HCT116 (cell line): ENCODE measurements around the gene MADCAM1. TPM values are rescaled to one million over a fixed set of nuclear protein-coding genes. Genes with fewer than 3 reads are reported as not detected.

Experiments
- ATAC-seq: fragments of 200-7000 bp; cut with Tn5 transposase; 2 replicates; pipeline ENCODE4 v1.9.1; 2020; ENCODE audit warnings: mild to moderate bottlenecking, moderate library complexity
- BruUV-seq: library from RNA; stranded (reverse); fragments of 400-500 nt; replicated peaks from 2 replicates; lab custom pipeline; 2021; lab: Mats Ljungman, UMichigan
- CTCF ChIA-PET: fragments of 300-600 bp; sonication (Branson Sonifier 250); formaldehyde crosslinking; loops from one replicate; lab custom pipeline; 2021; ENCODE audit warnings: antibody characterized with exemption; lab: Charles Lee
- POLR2A ChIA-PET: fragments of 300-600, 350-600 bp; sonication (Branson Sonifier 250); formaldehyde crosslinking; loops from one replicate; lab custom pipeline; 2021; ENCODE audit warnings: antibody characterized with exemption; lab: Charles Lee
- RAD21 ChIA-PET, 2 experiments: fragments of 300-600 bp; sonication (Branson Sonifier 250); formaldehyde crosslinking; loops; one replicate each; lab custom pipeline; 2023; ENCODE audit warnings: low total read pairs in 2 of 2; ENCODE audit not compliant: uncharacterized antibody in 2 of 2, unreplicated experiment in 2 of 2, low non-redundant PET in 1 of 2; lab: Charles Lee
- DNase-seq: peaks from one replicate; pipeline ENCODE4 v3.0.0-alpha.2; 2010; ENCODE audit warnings: low read depth, low spot score
- H2AFZ ChIP-seq: fragments of 200-600 bp; shearing (Covaris generic), sonication (generic); 2 replicates; pipeline ENCODE4 v1.6.1; 2017; ENCODE audit warnings: low read depth, mixed run types, mixed read lengths, antibody characterized with exemption, low read length; ENCODE audit not compliant: poor library complexity, severe bottlenecking
- H3K27ac ChIP-seq: 2 replicates; pipeline ENCODE4 v1.5.1; 2012; ENCODE audit warnings: low read depth, low read length
- H3K27me3 ChIP-seq: fragments of 200-600 bp; sonication (generic); 2 replicates; pipeline ENCODE4 v1.6.1; 2016; ENCODE audit warnings: mixed run types, low read length, mixed read lengths; ENCODE audit not compliant: insufficient read depth
- H3K36me3 ChIP-seq, 2 experiments: fragments of 200-500 bp in 1 of 2; fragments of 200-600 bp in 1 of 2; sonication (Bioruptor generic) in 1 of 2; sonication (generic) in 1 of 2; 2 replicates each; pipeline versions ENCODE4 v1.5.1 to v1.6.1; 2014 to 2016; ENCODE audit warnings: low read length in 2 of 2, inconsistent platforms in 1 of 2, mixed read lengths in 1 of 2, mixed run types in 1 of 2; ENCODE audit not compliant: insufficient read depth in 2 of 2, control insufficient read depth in 1 of 2
- H3K4me1 ChIP-seq, 2 experiments: fragments of 200-600 bp in 1 of 2; sonication (generic) in 1 of 2; 2 replicates each; pipeline versions ENCODE4 v1.5.1 to v1.6.1; 2012 to 2017; ENCODE audit warnings: low read length in 2 of 2, inconsistent platforms in 1 of 2, mild to moderate bottlenecking in 1 of 2, mixed read lengths in 1 of 2, mixed run types in 1 of 2, moderate library complexity in 1 of 2; ENCODE audit not compliant: insufficient read depth in 2 of 2, control insufficient read depth in 1 of 2
- H3K4me2 ChIP-seq: fragments of 200-600 bp; sonication (generic); 2 replicates; pipeline ENCODE4 v1.6.1; 2017; ENCODE audit warnings: mixed run types, low read length, mixed read lengths
- H3K4me3 ChIP-seq, 2 experiments: fragments of 200-600 bp in 1 of 2; sonication (generic) in 1 of 2; replicated peaks in 1 of 2; 2 replicates each; pipeline ENCODE4 v1.5.1; 2011 to 2016; ENCODE audit warnings: low read length in 2 of 2, control low read depth in 1 of 2, low read depth in 1 of 2, mild to moderate bottlenecking in 1 of 2, mixed read lengths in 1 of 2, mixed run types in 1 of 2
- H3K79me2 ChIP-seq: fragments of 200-600 bp; sonication (generic); 2 replicates; pipeline ENCODE4 v1.6.1; 2017; ENCODE audit warnings: mild to moderate bottlenecking, mixed run types, low read length, moderate library complexity, mixed read lengths; ENCODE audit not compliant: insufficient read depth
- H3K9ac ChIP-seq: fragments of 200-600 bp; sonication (generic); 2 replicates; pipeline ENCODE4 v1.6.1; 2016; ENCODE audit warnings: low read length, mixed read lengths
- H3K9me2 ChIP-seq: fragments of 200-600 bp; sonication (generic), shearing (Covaris generic); 2 replicates; pipeline ENCODE4 v1.6.1; 2017; ENCODE audit warnings: mixed run types, mild to moderate bottlenecking, moderate library complexity; ENCODE audit not compliant: insufficient read depth
- H3K9me3 ChIP-seq, 2 experiments: fragments of 200-500 bp in 1 of 2; fragments of 200-600 bp in 1 of 2; sonication (Bioruptor generic) in 1 of 2; sonication (generic) in 1 of 2; 2 replicates each; pipeline ENCODE4 v1.6.1; 2014 to 2017; ENCODE audit warnings: low read length in 2 of 2, mixed read lengths in 2 of 2, inconsistent platforms in 1 of 2, low read depth in 1 of 2, mild to moderate bottlenecking in 1 of 2, mixed run types in 1 of 2, moderate library complexity in 1 of 2; ENCODE audit not compliant: control insufficient read depth in 1 of 2, insufficient read depth in 1 of 2
- H4K20me1 ChIP-seq: fragments of 200-600 bp; sonication (generic), shearing (Covaris generic); 2 replicates; pipeline ENCODE4 v1.6.1; 2017; ENCODE audit warnings: mixed run types, mild to moderate bottlenecking, moderate library complexity; ENCODE audit not compliant: insufficient read depth
- ATF3 ChIP-seq: IDR thresholded peaks from 2 replicates; pipeline ENCODE4 v1.6.1; 2012
- CBX3 ChIP-seq: IDR thresholded peaks from 2 replicates; pipeline ENCODE4 v1.6.1; 2012; ENCODE audit warnings: low read depth
- CEBPB ChIP-seq: IDR thresholded peaks from 2 replicates; pipeline ENCODE4 v1.6.1; 2012; ENCODE audit warnings: low read depth
- CTCF ChIP-seq, 3 experiments: fragments of 200-600 bp in 1 of 3; sonication (generic) in 1 of 3; IDR thresholded peaks in 2 of 3; conservative IDR thresholded peaks in 1 of 3; 2 replicates each; pipeline ENCODE4 v1.5.1; 2012 to 2017; ENCODE audit warnings: low read depth in 2 of 3, low read length in 2 of 3, antibody characterized with exemption in 1 of 3, borderline replicate concordance in 1 of 3, control low read depth in 1 of 3, mild to moderate bottlenecking in 1 of 3, mixed read lengths in 1 of 3, mixed run types in 1 of 3, moderate library complexity in 1 of 3; ENCODE audit not compliant: insufficient read depth in 1 of 3
- EGR1 ChIP-seq: IDR thresholded peaks from 2 replicates; pipeline ENCODE4 v1.6.1; 2012; ENCODE audit warnings: low read depth
- ELF1 ChIP-seq: IDR thresholded peaks from 2 replicates; pipeline ENCODE4 v1.6.1; 2012; ENCODE audit warnings: low read depth, borderline replicate concordance
- JUND ChIP-seq: IDR thresholded peaks from 2 replicates; pipeline ENCODE4 v1.6.1; 2012
- MAX ChIP-seq: IDR thresholded peaks from 2 replicates; pipeline ENCODE4 v1.6.1; 2012
- POLR2A ChIP-seq: IDR thresholded peaks from 2 replicates; pipeline ENCODE4 v1.7.0; 2011; ENCODE audit warnings: borderline replicate concordance; ENCODE audit not compliant: insufficient read depth, insufficient read length; ENCODE audit errors: extremely low read depth
- POLR2AphosphoS5 ChIP-seq: IDR thresholded peaks from 2 replicates; pipeline ENCODE4 v1.6.1; 2011; ENCODE audit warnings: mild to moderate bottlenecking, low read depth, low read length, moderate library complexity
- RAD21 ChIP-seq: IDR thresholded peaks from 2 replicates; pipeline ENCODE4 v1.6.1; 2012; ENCODE audit warnings: low read depth, mild to moderate bottlenecking
- SP1 ChIP-seq: IDR thresholded peaks from 2 replicates; pipeline ENCODE4 v1.6.1; 2012; ENCODE audit warnings: low read depth
- SRF ChIP-seq: IDR thresholded peaks from 2 replicates; pipeline ENCODE4 v1.6.1; 2012; ENCODE audit warnings: low read depth
- TCF7L2 ChIP-seq: IDR thresholded peaks from 2 replicates; pipeline ENCODE4 v1.7.0; 2011; ENCODE audit warnings: borderline replicate concordance, inconsistent platforms; ENCODE audit not compliant: insufficient read depth, insufficient read length; ENCODE audit errors: extremely low read depth
- YY1 ChIP-seq: IDR thresholded peaks from 2 replicates; pipeline ENCODE4 v1.6.1; 2011; ENCODE audit warnings: low read length, low read depth, moderate library complexity, mild to moderate bottlenecking; ENCODE audit not compliant: insufficient replicate concordance; ENCODE audit errors: extremely low read depth
- ZBTB33 ChIP-seq: IDR thresholded peaks from 2 replicates; pipeline ENCODE4 v1.6.1; 2011; ENCODE audit warnings: mild to moderate bottlenecking, low read length, moderate library complexity; ENCODE audit not compliant: insufficient replicate concordance; ENCODE audit errors: extremely low read depth
- ZFX ChIP-seq: fragments of 450-650 bp; IDR thresholded peaks from 2 replicates; pipeline ENCODE4 v1.6.1; 2017
- intact Hi-C: fragments of 100-400 bp; cut with micrococcal nuclease; formaldehyde crosslinking; loops from 2 replicates; pipeline ENCODE4 v1.10.0; 2022
- total RNA-seq: library from RNA; stranded (reverse); gene quantifications from one replicate; pipeline ENCODE4 v1.2.1, GENCODE V29; 2021; ENCODE audit not compliant: unreplicated experiment

MADCAM1 gene
- total RNA-seq, 1 experiment from 2014 or later, result 0.57 TPM

- TF ChIP-seq CEBPB (no peak), POLR2A (no peak), CTCF (IDR thresholded peaks at IDR 0.05 in 2 of 3, conservative IDR thresholded peaks at IDR 0.05 in 1 of 3; ENCODE audit: borderline replicate concordance in 1 of 3, insufficient read depth in 1 of 3, low read depth in 2 of 3, low read length in 2 of 3) (no peak), RAD21 (no peak), ATF3 (no peak), SP1 (no peak), ELF1 (no peak)
Measured at GRCh38 chr19:457636-458035, 38.6 kb upstream of the MADCAM1 start (continued).

GRCh38 chr19:458091-459042 lies 37.9 kb upstream of the MADCAM1 start:
- DNase-seq (no peak), ATAC-seq (no peak)
- intact Hi-C loops, result no loop called here
- Histone ChIP-seq H3K79me2 (no peaks in the 10 kb centered on the region), H3K9ac (no peak overlapping the region), H3K4me2 (no peak overlapping the region), H3K36me3 (no peaks in the 10 kb centered on the region), H3K9me2 (no peaks in the 10 kb centered on the region), H3K4me3 (no peak overlapping the region), H3K27me3 (no peaks in the 10 kb centered on the region), H3K27ac (no peak overlapping the region), H2AFZ (no peak overlapping the region), H4K20me1 (no peaks in the 10 kb centered on the region), H3K4me1 (peaks cover 7 to 24% of the 10 kb centered on the region in 2 experiments; a peak in 3 of 4 replicates), H3K9me3 (no peaks in the 10 kb centered on the region)
- BruUV-seq, result no TSS peak
- RAD21 ChIA-PET, result no interaction called here
- CTCF ChIA-PET, result no interaction called here
- POLR2A ChIA-PET, result no interaction called here
- TF ChIP-seq EGR1, result no peak
- no peak for TF ChIP-seq POLR2A
- no peak for TF ChIP-seq SRF
- no peak for TF ChIP-seq CBX3
- no peak for TF ChIP-seq MAX
- no peak for TF ChIP-seq CTCF (IDR thresholded peaks at IDR 0.05 in 2 of 3, conservative IDR thresholded peaks at IDR 0.05 in 1 of 3; ENCODE audit: borderline replicate concordance in 1 of 3, insufficient read depth in 1 of 3, low read depth in 2 of 3, low read length in 2 of 3)
- TF ChIP-seq RAD21, result no peak
- TF ChIP-seq TCF7L2, result no peak
- no peak for TF ChIP-seq ZFX
- no peak for TF ChIP-seq YY1
- TF ChIP-seq ZBTB33, result no peak
- no peak for TF ChIP-seq POLR2AphosphoS5
- TF ChIP-seq JUND, result no peak
- no peak for TF ChIP-seq CEBPB
- TF ChIP-seq SP1, result no peak
